ENCODE results near the gene HAS3. TPM values are rescaled to one million over a fixed set of nuclear protein-coding genes. Genes with fewer than 3 reads are reported as not detected.

The HAS3 gene
- total and polyA plus RNA-seq, 2 donors (not counting 3 experiments of a cell fraction or from before 2014, with no cell fraction given) = 1.5 to 1.8 TPM

DNA sequence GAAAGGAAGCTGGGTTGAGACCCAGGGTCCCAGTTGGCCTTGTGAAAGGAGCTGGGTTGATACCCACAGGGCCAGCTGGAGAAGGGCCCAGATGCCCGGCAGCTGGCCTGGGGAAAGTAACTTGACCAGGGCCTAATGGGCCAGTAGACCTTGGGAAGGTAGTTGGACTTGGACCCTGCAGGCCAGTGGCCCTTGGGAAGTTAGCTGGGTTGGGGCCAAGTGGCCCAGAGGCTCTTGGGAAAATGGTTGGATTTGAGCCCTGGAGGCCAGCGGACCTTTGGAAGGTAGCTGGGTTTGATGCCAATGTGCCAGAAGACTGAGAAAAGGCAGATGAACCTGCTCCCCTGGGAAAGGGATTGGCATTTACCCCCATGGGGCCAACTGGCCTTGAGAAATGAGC lies 13.5 kb downstream of the HAS3 start:
- POLR2A ChIA-PET = no interaction called here
- no peak overlapping the region for H3K4me2 ChIP-seq (ENCODE audit: insufficient read depth, low read length)
- BruUV-seq (replicated peaks) = no TSS peak
- DNase-seq (ENCODE audit: low read depth, low spot score) = no peak
- TF ChIP-seq JUN (IDR thresholded peaks at IDR 0.05; ENCODE audit: borderline replicate concordance, insufficient read depth, insufficient read length, low read depth) = no peak
- TF ChIP-seq EZH2 (IDR thresholded peaks at IDR 0.05; ENCODE audit: borderline replicate concordance, low read depth, low read length, severe bottlenecking) = no peak
- TF ChIP-seq POLR2A (IDR thresholded peaks at IDR 0.05; ENCODE audit: low read depth, low read length) = no peak
- no peak for TF ChIP-seq GATA2 (IDR thresholded peaks at IDR 0.05; ENCODE audit: insufficient read depth, insufficient read length, low read depth, low read length)
- TF ChIP-seq, protein P1, sequence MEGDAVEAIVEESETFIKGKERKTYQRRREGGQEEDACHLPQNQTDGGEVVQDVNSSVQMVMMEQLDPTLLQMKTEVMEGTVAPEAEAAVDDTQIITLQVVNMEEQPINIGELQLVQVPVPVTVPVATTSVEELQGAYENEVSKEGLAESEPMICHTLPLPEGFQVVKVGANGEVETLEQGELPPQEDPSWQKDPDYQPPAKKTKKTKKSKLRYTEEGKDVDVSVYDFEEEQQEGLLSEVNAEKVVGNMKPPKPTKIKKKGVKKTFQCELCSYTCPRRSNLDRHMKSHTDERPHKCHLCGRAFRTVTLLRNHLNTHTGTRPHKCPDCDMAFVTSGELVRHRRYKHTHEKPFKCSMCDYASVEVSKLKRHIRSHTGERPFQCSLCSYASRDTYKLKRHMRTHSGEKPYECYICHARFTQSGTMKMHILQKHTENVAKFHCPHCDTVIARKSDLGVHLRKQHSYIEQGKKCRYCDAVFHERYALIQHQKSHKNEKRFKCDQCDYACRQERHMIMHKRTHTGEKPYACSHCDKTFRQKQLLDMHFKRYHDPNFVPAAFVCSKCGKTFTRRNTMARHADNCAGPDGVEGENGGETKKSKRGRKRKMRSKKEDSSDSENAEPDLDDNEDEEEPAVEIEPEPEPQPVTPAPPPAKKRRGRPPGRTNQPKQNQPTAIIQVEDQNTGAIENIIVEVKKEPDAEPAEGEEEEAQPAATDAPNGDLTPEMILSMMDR (IDR thresholded peaks at IDR 0.05; ENCODE audit: extremely low read depth in 1 of 2, insufficient read depth in 1 of 2, low read depth in 1 of 2, low read length in 2 of 2) = no peak
- TF ChIP-seq, protein P2, sequence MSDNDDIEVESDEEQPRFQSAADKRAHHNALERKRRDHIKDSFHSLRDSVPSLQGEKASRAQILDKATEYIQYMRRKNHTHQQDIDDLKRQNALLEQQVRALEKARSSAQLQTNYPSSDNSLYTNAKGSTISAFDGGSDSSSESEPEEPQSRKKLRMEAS (IDR thresholded peaks at IDR 0.05; ENCODE audit: insufficient read depth, insufficient read length) = no peak
- TF ChIP-seq FOS (IDR thresholded peaks at IDR 0.05; ENCODE audit: borderline replicate concordance, insufficient read depth, low read length) = no peak
- no peak for TF ChIP-seq POLR2AphosphoS5 (IDR thresholded peaks at IDR 0.05; ENCODE audit: insufficient read depth, low read depth, low read length)
- TF ChIP-seq MYC (IDR thresholded peaks at IDR 0.05; ENCODE audit: low read depth, low read length) = no peak
- peaks cover 13% of the 10 kb centered on the region for H3K4me1 ChIP-seq (ENCODE audit: control insufficient read depth, extremely low read depth, insufficient read depth, low read length)
- dilution Hi-C loops (cut with MboI; ENCODE audit: extremely low pct_ligation_motif_present, low sequenced_read_pairs) (no loop called here), intact Hi-C loops (cut with micrococcal nuclease) (no loop called here)
- H3K36me3 ChIP-seq (ENCODE audit: control insufficient read depth in 2 of 2, extremely low read depth in 1 of 2, insufficient read depth in 2 of 2, low read length in 2 of 2) = peaks cover 2 to 26% of the 10 kb centered on the region in 2 experiments
- no peaks in the 10 kb centered on the region for H3K9me1 ChIP-seq (replicated peaks; ENCODE audit: control insufficient read depth, extremely low read depth, insufficient read depth, low read length)
- CTCF ChIA-PET = interaction anchor here (1.0 to 1.6 kb wide), 3 partner anchors 10 to 271 kb away, joined by 3 to 7 read pairs (median 5); no protein-coding TSS in a partner anchor
- no peak overlapping the region for H3K4me3 ChIP-seq (replicated peaks in 1 of 3; ENCODE audit: insufficient read depth in 1 of 3, low read depth in 1 of 3, low read length in 3 of 3)
- peaks cover 8% of the 10 kb centered on the region for H3K79me2 ChIP-seq (ENCODE audit: control insufficient read depth, insufficient read depth, low read length)
- H3K27me3 ChIP-seq (ENCODE audit: control insufficient read depth in 2 of 2, insufficient read depth in 2 of 2, low read length in 2 of 2) = no peaks in the 10 kb centered on the region
- H3K9me3 ChIP-seq (replicated peaks; ENCODE audit: control insufficient read depth, insufficient read depth, low read length) = no peaks in the 10 kb centered on the region
- peaks cover 6% of the 10 kb centered on the region for H4K20me1 ChIP-seq (replicated peaks; ENCODE audit: control insufficient read depth, extremely low read depth, insufficient read depth, low read length)
- no peak overlapping the region for H3K27ac ChIP-seq (ENCODE audit: insufficient read depth, low read depth, low read length)
- no peak overlapping the region for H2AFZ ChIP-seq (ENCODE audit: low read depth, low read length)
- no peak for FAIRE-seq
- no peak overlapping the region for H3K9ac ChIP-seq (replicated peaks; ENCODE audit: extremely low read depth, insufficient read depth, low read length)
